ENCODE results near the gene P2RX7.

P2RX7 gene

GRCh38 chr12:121167951-121168350, 35.3 kb downstream of the P2RX7 start:
- no peak for DNase-seq (ENCODE audit: low read depth)
- TF ChIP-seq CTCF (IDR thresholded peaks at IDR 0.05; ENCODE audit: control insufficient read depth, extremely low read depth, insufficient read depth) = no peak
- no peak overlapping the region for H3K4me3 ChIP-seq (ENCODE audit: low read depth, low read length)

GRCh38 chr12:121170151-121170550, 37.5 kb downstream of the P2RX7 start:
- DNase-seq (ENCODE audit: low read depth) = no peak
- TF ChIP-seq CTCF (IDR thresholded peaks at IDR 0.05; ENCODE audit: control insufficient read depth, extremely low read depth, insufficient read depth) = no peak

GRCh38 chr12:121170611-121171260, 38.1 kb downstream of the P2RX7 start:
- TF ChIP-seq CTCF (IDR thresholded peaks at IDR 0.05; ENCODE audit: control insufficient read depth, extremely low read depth, insufficient read depth) = no peak
- H3K4me3 ChIP-seq (ENCODE audit: low read depth, low read length) = no peak overlapping the region
- no peak for DNase-seq (ENCODE audit: low read depth)

More at GRCh38 chr12:121170151-121170550, 37.5 kb downstream of the P2RX7 start:
- H3K4me3 ChIP-seq (ENCODE audit: low read depth, low read length) = no peak overlapping the region

- no peak overlapping the region for H3K4me3 ChIP-seq (ENCODE audit: low read depth, low read length)
- TF ChIP-seq CTCF (IDR thresholded peaks at IDR 0.05; ENCODE audit: control insufficient read depth, extremely low read depth, insufficient read depth) = no peak
- no peak for DNase-seq (ENCODE audit: low read depth)
Observed at GRCh38 chr12:121172145-121172544, 39.5 kb downstream of the P2RX7 start.

GRCh38 chr12:121175383-121176119, 42.9 kb downstream of the P2RX7 start:
- peak; percentile 15 for DNase-seq (ENCODE audit: low read depth)
- TF ChIP-seq CTCF (IDR thresholded peaks at IDR 0.05; ENCODE audit: control insufficient read depth, extremely low read depth, insufficient read depth) = no peak
- H3K4me3 ChIP-seq (ENCODE audit: low read depth, low read length) = no peak overlapping the region

GRCh38 chr12:121176826-121177529, 44.3 kb downstream of the P2RX7 start:
- DNase-seq (ENCODE audit: low read depth) = no peak
- TF ChIP-seq CTCF (IDR thresholded peaks at IDR 0.05; ENCODE audit: control insufficient read depth, extremely low read depth, insufficient read depth) = no peak
- H3K4me3 ChIP-seq (ENCODE audit: low read depth, low read length) = no peak overlapping the region
